IPS-NIHi11 (cell line): ENCODE results near the gene NT5DC3.
A peak's percentile ranks its signal among the peaks of the same experiment; 100 is the strongest.

Experiments
- DNase-seq: peaks from one replicate; pipeline ENCODE4 v3.0.0; 2012; ENCODE audit warnings: mixed read lengths, low spot score

NT5DC3 gene

DNA sequence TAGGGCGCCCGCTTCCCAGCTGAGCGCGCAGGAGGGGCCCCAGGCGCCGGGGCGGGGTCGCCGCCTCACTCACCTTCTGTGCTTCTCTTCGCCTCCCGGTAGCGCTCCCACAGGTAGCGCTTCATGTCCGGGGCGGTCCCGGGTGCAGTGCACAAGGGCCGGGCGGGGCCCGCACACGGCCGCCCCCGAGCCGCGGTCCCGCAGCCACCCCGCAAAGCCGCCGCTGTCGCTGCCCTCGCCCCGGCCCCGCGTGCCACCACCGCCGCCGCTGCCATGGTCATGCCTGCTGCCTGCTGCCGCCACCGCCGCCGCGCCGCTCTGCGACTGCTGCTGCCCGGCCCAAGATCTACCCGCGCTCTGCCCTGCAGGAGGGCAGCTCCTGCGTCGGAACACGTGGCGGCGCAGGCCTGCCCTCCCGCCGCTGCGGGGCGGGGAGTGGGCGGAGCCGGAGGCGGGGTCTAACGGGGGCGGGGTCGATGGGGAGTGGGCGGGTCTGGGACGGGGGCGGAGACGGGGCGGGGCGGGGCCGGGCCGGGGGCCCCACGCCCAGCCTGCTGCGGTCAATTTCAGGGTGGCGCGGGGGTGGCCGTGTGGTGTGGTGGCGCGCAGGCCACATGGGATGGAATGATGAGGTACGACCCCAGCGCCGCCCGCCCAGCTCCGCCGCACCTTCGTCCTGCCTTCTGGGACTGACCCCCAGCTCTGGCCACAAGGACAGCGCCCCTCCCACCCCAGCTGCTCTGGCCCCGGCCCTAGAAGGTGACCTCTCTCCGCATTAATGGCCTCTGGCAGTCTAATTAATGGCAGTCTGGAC lies at the start of gene NT5DC3:
Gene NT5DC3, minus strand, starts transcription at position 359 of the 814 bp plus-strand sequence. Its CDS starts 78 bp downstream, at position 281.
- DNase-seq = peak; percentile 92

DNA sequence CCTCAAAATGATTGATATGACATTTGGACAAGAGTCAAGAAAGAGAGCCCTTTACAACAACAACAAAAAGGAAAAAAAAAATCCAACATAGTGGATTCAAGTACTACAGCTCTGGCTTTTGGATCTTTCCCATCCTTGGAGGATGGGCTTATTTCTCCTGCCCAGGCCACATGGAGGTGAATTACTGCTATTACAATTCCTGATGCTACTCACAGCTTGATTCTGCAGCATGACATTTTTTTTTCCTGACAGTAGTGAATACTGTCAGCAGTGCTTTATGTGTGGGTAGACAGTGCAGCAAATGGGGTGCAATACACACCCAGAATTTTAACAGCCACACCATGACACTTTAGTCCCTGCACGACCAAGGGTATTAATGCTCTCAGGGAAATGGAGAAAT lies 46.7 kb upstream of the NT5DC3 start:
- no peak for DNase-seq

GRCh38 chr12:103886195-103886797 lies 45.3 kb upstream of the NT5DC3 start:
- no peak for DNase-seq

DNA sequence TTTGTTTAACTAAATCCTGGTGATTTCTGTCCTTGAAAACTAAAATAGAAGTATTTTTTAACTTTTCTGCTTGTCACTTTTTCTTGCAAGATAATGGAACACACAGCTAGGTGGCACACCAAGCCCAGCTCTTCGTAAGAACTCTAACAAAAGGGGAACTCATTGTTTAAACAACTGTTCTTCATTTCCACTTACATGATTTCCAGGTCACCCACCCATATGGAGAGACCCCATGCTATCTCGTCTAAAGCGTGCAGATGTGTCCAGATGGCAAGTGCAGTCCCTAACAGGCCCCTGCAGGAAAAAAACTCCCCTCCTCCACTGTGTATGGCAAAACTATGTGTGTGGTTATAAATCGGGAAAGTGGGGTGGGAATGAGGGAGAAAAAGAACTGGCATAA lies 43.3 kb upstream of the NT5DC3 start:
- DNase-seq = peak; percentile 45

- no peak for DNase-seq
Observed at GRCh38 chr12:103883908-103884307, 42.9 kb upstream of the NT5DC3 start.

GRCh38 chr12:103882861-103883596 lies 42.0 kb upstream of the NT5DC3 start:
- DNase-seq = no peak

- no peak for DNase-seq
Observed at GRCh38 chr12:103881261-103881660, 40.2 kb upstream of the NT5DC3 start.

DNA sequence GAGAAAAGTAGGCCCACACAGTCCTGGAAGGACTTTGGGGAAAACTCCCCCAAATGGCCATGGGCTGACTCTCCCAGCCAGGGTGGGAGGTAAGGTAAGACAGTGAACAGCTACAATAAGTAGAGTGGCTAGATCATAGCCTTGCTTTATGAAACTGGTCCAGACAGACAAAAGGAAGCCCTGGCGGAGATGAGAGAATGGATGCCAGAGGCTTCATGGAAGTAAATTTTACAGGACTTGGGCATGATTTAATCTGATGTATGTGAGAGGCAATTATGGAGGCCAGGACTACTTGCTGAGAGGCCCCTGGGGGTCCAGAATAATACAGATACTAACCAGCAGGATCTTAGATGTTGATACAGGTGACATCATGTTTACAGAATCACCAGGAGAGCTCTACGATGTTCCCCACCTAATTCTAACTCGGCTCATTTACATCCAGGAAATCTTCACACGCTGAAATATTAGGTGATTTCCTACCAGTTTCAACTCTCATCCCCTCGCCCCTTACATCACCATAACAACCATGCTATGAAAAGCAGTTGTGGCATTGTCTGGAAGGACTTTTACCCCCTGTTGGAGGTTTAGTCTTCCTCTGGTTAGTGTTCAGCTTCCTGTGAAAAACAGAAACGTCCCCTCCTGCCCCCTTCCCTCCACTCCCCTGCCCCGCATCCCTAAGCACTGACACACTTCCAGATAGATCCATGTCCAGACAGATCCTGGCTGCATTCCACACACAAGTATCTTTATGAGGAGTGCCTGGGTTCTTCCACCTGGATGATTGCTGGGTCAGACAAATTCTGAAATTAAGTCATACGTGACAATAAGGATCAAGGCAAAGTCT lies 39.5 kb upstream of the NT5DC3 start:
- DNase-seq = no peak

GRCh38 chr12:103879878-103880277 lies 38.8 kb upstream of the NT5DC3 start:
- no peak for DNase-seq

- DNase-seq = no peak
Observed at GRCh38 chr12:103879048-103879692, 38.1 kb upstream of the NT5DC3 start.

- DNase-seq = peak; percentile 82
Observed at GRCh38 chr12:103877934-103878510, 37.0 kb upstream of the NT5DC3 start.

- DNase-seq = no peak
Observed at GRCh38 chr12:103877288-103877687, 36.3 kb upstream of the NT5DC3 start.

GRCh38 chr12:103875666-103876065 lies 34.6 kb upstream of the NT5DC3 start:
- no peak for DNase-seq

GRCh38 chr12:103868215-103868614 lies 27.2 kb upstream of the NT5DC3 start:
- DNase-seq = no peak

- no peak for DNase-seq
Observed at GRCh38 chr12:103865151-103865730, 24.2 kb upstream of the NT5DC3 start.

DNA sequence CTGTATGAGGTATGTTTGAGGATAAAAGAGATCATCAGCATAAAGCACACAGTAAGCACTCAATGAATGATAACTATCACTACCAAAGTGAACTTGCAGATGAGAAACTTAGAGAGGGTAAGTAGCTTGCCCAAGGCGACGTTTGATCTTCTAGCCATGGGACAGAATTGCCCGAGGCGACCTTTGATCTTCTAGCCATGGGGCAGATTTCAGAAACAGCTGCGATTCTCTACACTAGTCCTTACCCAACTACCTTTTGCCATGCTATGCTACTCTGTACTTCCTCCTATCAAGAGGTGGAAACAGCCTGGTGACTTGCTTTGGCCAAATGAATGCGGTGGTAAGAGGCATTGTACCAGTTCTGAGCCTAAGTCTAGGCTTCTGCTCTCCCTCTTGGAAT lies 23.7 kb upstream of the NT5DC3 start:
- no peak for DNase-seq

DNA sequence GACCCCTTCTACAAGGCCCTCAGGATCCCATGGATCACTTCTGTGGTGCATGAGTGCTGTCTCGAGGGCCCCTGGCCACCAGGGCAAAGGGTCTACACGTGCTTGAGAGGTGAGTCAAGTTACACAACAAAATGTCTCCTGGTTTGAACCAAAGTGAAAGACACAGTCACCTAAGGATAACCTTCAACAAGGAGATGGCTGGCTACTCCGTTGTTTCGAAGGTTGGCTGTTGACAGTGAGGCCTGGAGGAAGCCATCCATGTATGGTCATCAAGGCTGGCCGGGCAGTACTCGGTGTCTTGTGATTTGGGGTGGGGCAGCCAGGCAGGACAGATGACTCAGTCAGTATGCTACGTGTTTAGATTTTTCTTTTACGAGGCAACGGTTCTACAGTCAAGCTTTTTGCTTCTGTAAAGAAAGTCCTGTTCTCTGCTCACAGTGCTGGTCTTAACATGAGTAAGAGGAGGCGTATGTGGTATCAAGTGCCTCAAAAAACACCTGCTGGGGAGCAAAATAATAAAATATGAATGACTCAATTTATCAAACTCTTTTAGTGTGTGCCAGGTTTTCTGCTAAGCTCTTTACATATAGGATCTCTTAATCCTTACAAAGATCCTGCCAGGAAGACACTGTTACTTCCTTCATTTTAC lies 18.0 kb upstream of the NT5DC3 start:
- DNase-seq = peak; percentile 35

- no peak for DNase-seq
Observed at GRCh38 chr12:103858335-103858734, 17.3 kb upstream of the NT5DC3 start.

DNA sequence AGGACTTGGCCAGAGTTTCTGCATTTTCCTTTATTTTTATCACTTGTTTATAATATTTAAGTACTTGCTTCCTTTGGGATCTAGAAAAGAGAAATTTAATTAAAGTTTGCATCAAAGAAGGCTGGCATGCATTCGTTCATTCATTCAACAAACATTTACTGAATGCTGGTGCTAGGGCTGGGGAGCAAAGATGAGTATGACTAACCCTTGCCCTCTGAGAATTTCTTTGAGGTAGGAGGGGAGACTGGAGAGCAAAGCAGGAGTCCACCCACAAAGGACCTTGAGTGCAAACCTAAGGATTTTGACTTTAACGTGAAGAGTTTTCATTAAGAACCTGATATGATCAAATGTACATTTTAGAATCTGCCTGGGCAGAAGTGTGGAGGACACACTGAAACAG lies 16.1 kb upstream of the NT5DC3 start:
- no peak for DNase-seq
